HFFc6 (cell line): ENCODE data around the gene SLC25A23. TPM values are rescaled to one million over a fixed set of nuclear protein-coding genes. Genes with fewer than 3 reads are reported as not detected.
"Not testable (repeated sequence)": the region's sequence is repeated elsewhere in the genome, so short reads cannot be mapped to it uniquely, and the experiment has no call there.

Experiments
- DNase-seq: peaks from one replicate; pipeline ENCODE4 v3.0.0-alpha.2; 2018
- H3K27ac Mint-ChIP-seq: 2 replicates; pipeline ENCODE4 v1.8.0; 2020; ENCODE audit warnings: mild to moderate bottlenecking, mixed read lengths
- H3K27me3 Mint-ChIP-seq: 2 replicates; pipeline ENCODE4 v1.8.0; 2021; ENCODE audit warnings: mild to moderate bottlenecking, moderate library complexity, mixed read lengths; ENCODE audit not compliant: insufficient read depth
- H3K36me3 Mint-ChIP-seq: 2 replicates; pipeline ENCODE4 v1.8.0; 2021; ENCODE audit warnings: low read depth, mixed read lengths
- H3K4me1 Mint-ChIP-seq: 2 replicates; pipeline ENCODE4 v1.8.0; 2020; ENCODE audit warnings: low read depth, mixed read lengths
- H3K4me3 Mint-ChIP-seq: 2 replicates; pipeline ENCODE4 v1.8.0; 2020; ENCODE audit warnings: mild to moderate bottlenecking, moderate library complexity, mixed read lengths
- H3K9me3 Mint-ChIP-seq: 2 replicates; pipeline ENCODE4 v1.8.0; 2020; ENCODE audit warnings: mild to moderate bottlenecking, mixed read lengths
- total RNA-seq, 6 experiments: library from RNA; stranded (reverse); fragmentation: NEBNext Ultra II Directional; extraction: Animal tissue kit (Norgen Biotek cat#: 25700); gene quantifications; 2 replicates in 1 of 6; 3 replicates in 5 of 6; pipeline ENCODE4 v1.2.3, GENCODE V29; 2021
- TF ChIP-seq, protein P1 (sequence below): fragments of 200-600 bp; sonication (generic); IDR thresholded peaks from 2 replicates; pipeline ENCODE4 v1.5.0; 2021; ENCODE audit warnings: antibody characterized with exemption, mild to moderate bottlenecking

Gene SLC25A23
- total RNA-seq, 6 experiments from 2014 or later: 15.4 to 25.3 (median 16.8) TPM

GRCh38 chr19:6433165-6433564 is 26.4 kb downstream of the SLC25A23 start:
- TF ChIP-seq, protein P1, sequence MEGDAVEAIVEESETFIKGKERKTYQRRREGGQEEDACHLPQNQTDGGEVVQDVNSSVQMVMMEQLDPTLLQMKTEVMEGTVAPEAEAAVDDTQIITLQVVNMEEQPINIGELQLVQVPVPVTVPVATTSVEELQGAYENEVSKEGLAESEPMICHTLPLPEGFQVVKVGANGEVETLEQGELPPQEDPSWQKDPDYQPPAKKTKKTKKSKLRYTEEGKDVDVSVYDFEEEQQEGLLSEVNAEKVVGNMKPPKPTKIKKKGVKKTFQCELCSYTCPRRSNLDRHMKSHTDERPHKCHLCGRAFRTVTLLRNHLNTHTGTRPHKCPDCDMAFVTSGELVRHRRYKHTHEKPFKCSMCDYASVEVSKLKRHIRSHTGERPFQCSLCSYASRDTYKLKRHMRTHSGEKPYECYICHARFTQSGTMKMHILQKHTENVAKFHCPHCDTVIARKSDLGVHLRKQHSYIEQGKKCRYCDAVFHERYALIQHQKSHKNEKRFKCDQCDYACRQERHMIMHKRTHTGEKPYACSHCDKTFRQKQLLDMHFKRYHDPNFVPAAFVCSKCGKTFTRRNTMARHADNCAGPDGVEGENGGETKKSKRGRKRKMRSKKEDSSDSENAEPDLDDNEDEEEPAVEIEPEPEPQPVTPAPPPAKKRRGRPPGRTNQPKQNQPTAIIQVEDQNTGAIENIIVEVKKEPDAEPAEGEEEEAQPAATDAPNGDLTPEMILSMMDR: no peak
- H3K36me3 Mint-ChIP-seq: no peaks in the 10 kb centered on the region
- no peak overlapping the region for H3K4me3 Mint-ChIP-seq
- H3K27ac Mint-ChIP-seq: no peak overlapping the region
- H3K4me1 Mint-ChIP-seq: no peaks in the 10 kb centered on the region
- DNase-seq: no peak
- no peaks in the 10 kb centered on the region for H3K9me3 Mint-ChIP-seq
- peaks cover 9% of the 10 kb centered on the region for H3K27me3 Mint-ChIP-seq

GRCh38 chr19:6431891-6432290 is 27.7 kb downstream of the SLC25A23 start:
- DNase-seq: no peak
- no peaks in the 10 kb centered on the region for H3K36me3 Mint-ChIP-seq
- no peaks in the 10 kb centered on the region for H3K9me3 Mint-ChIP-seq
- H3K4me1 Mint-ChIP-seq: no peaks in the 10 kb centered on the region
- H3K27ac Mint-ChIP-seq: no peak overlapping the region
- TF ChIP-seq, protein P1: no peak
- peaks cover 9% of the 10 kb centered on the region for H3K27me3 Mint-ChIP-seq
- no peak overlapping the region for H3K4me3 Mint-ChIP-seq

GRCh38 chr19:6429419-6430221 is 30.0 kb downstream of the SLC25A23 start:
- no peak for DNase-seq
- Mint-ChIP-seq H3K27ac (no peak overlapping the region), H3K36me3 (peaks cover 6% of the 10 kb centered on the region), H3K4me3 (no peak overlapping the region), H3K27me3 (peaks cover 12% of the 10 kb centered on the region), H3K4me1 (peaks cover 8% of the 10 kb centered on the region), H3K9me3 (no peaks in the 10 kb centered on the region)
- TF ChIP-seq, protein P1: no peak

GRCh38 chr19:6428692-6429418 is 30.7 kb downstream of the SLC25A23 start:
- H3K9me3 Mint-ChIP-seq, H3K4me1 Mint-ChIP-seq, DNase-seq, H3K36me3 Mint-ChIP-seq, H3K27ac Mint-ChIP-seq, H3K4me3 Mint-ChIP-seq: not testable (repeated sequence)
- peaks cover 12% of the 10 kb centered on the region for H3K27me3 Mint-ChIP-seq

- peaks cover 9% of the 10 kb centered on the region for H3K36me3 Mint-ChIP-seq
Measured at GRCh38 chr19:6427131-6427530, 32.5 kb downstream of the SLC25A23 start.

More at GRCh38 chr19:6427131-6427530, 32.5 kb downstream of the SLC25A23 start:
- no peaks in the 10 kb centered on the region for H3K9me3 Mint-ChIP-seq
- DNase-seq: no peak
- H3K27ac Mint-ChIP-seq: no peak overlapping the region
- peaks cover 14% of the 10 kb centered on the region for H3K27me3 Mint-ChIP-seq
- TF ChIP-seq, protein P1: no peak
- peaks cover 23% of the 10 kb centered on the region for H3K4me1 Mint-ChIP-seq
- H3K4me3 Mint-ChIP-seq: no peak overlapping the region
